Neural progenitor cell (in vitro differentiated cells): ENCODE measurements around the gene SLC7A1. TPM values are rescaled to one million over a fixed set of nuclear protein-coding genes. Genes with fewer than 3 reads are reported as not detected.

Experiments used
- DNase-seq: peaks from one replicate; pipeline ENCODE4 v3.0.0-alpha.2; 2016; ENCODE audit warnings: low spot score
- H2AFZ ChIP-seq: fragments of 200-600 bp; sonication (generic); replicated peaks from 2 replicates; pipeline ENCODE4 v1.6.1; 2016; ENCODE audit warnings: antibody characterized with exemption
- H3F3A ChIP-seq: fragments of 200-600 bp; sonication (generic); 2 replicates; pipeline ENCODE4 v1.6.1; 2016; ENCODE audit warnings: antibody characterized with exemption, low read depth
- H3K27ac ChIP-seq: fragments of 200-600 bp; sonication (generic); 2 replicates; pipeline ENCODE4 v1.5.1; 2016; ENCODE audit warnings: mild to moderate bottlenecking
- H3K27me3 ChIP-seq: fragments of 200-600 bp; sonication (generic); 2 replicates; pipeline ENCODE4 v1.6.1; 2016; ENCODE audit warnings: mild to moderate bottlenecking, moderate library complexity
- H3K36me3 ChIP-seq: fragments of 200-600 bp; sonication (generic); 2 replicates; pipeline ENCODE4 v1.5.1; 2016
- H3K4me1 ChIP-seq: fragments of 200-600 bp; sonication (generic); 2 replicates; pipeline ENCODE4 v1.6.1; 2016; ENCODE audit warnings: mixed run types
- H3K4me2 ChIP-seq: fragments of 200-600 bp; sonication (generic); 2 replicates; pipeline ENCODE4 v1.6.1; 2016
- H3K4me3 ChIP-seq: fragments of 200-600 bp; sonication (generic); 2 replicates; pipeline ENCODE4 v1.5.1; 2016
- H3K79me2 ChIP-seq: fragments of 200-600 bp; sonication (generic); 2 replicates; pipeline ENCODE4 v1.6.1; 2016; ENCODE audit warnings: low read depth
- H3K9ac ChIP-seq: fragments of 200-600 bp; sonication (generic); 2 replicates; pipeline ENCODE4 v1.6.1; 2016
- H3K9me3 ChIP-seq: fragments of 200-600 bp; sonication (generic); 2 replicates; pipeline ENCODE4 v1.5.1; 2016; ENCODE audit warnings: low read depth
- H4K20me1 ChIP-seq: fragments of 200-600 bp; sonication (generic); 2 replicates; pipeline ENCODE4 v1.6.1; 2016; ENCODE audit warnings: low read depth
- H3K27ac Mint-ChIP-seq: 3 replicates; pipeline ENCODE4 v1.8.0; 2021; ENCODE audit warnings: mixed read lengths
- H3K27me3 Mint-ChIP-seq: 2 replicates; pipeline ENCODE4 v1.8.0; 2022; ENCODE audit warnings: low read depth, mild to moderate bottlenecking, inconsistent platforms, moderate library complexity, mixed read lengths; ENCODE audit not compliant: insufficient read depth
- H3K36me3 Mint-ChIP-seq: 3 replicates; pipeline ENCODE4 v1.8.0; 2021; ENCODE audit warnings: mixed read lengths
- H3K4me1 Mint-ChIP-seq: 3 replicates; pipeline ENCODE4 v1.8.0; 2021; ENCODE audit warnings: mixed read lengths
- H3K4me3 Mint-ChIP-seq: 3 replicates; pipeline ENCODE4 v1.8.0; 2021; ENCODE audit warnings: mild to moderate bottlenecking, moderate library complexity, mixed read lengths
- H3K9me3 Mint-ChIP-seq: 3 replicates; pipeline ENCODE4 v1.8.0; 2020; ENCODE audit warnings: mixed read lengths
- CTCF ChIP-seq: fragments of 200-600 bp; sonication (generic); IDR thresholded peaks from 2 replicates; pipeline ENCODE4 v1.5.1; 2017; ENCODE audit warnings: antibody characterized with exemption, mild to moderate bottlenecking
- EZH2 ChIP-seq: fragments of 200-600 bp; sonication (generic); IDR thresholded peaks from 2 replicates; pipeline ENCODE4 v1.6.1; 2017; ENCODE audit warnings: antibody characterized with exemption, mild to moderate bottlenecking, moderate library complexity
- EZH2phosphoT487 ChIP-seq: fragments of 200-600 bp; sonication (generic); IDR thresholded peaks from 2 replicates; pipeline ENCODE4 v1.6.1; 2017; ENCODE audit warnings: antibody characterized with exemption
- total RNA-seq: library from RNA; depleted of rRNA; stranded (reverse); fragments of >200 nt; gene quantifications from 2 replicates; pipeline ENCODE4 v1.2.3, GENCODE V29; 2015; ENCODE audit warnings: low replicate concordance

SLC7A1 gene
- total RNA-seq, 1 donor from 2014 or later, result 16.2 TPM

GRCh38 chr13:29510651-29511084, 84.8 kb downstream of the SLC7A1 start:
- no peak overlapping the region for H3K4me3 ChIP-seq
- no peaks in the 10 kb centered on the region for H3K36me3 ChIP-seq
- H3K27ac ChIP-seq, result no peak overlapping the region
- no peaks in the 10 kb centered on the region for H4K20me1 ChIP-seq
- no peak for TF ChIP-seq CTCF
- TF ChIP-seq EZH2phosphoT487, result no peak
- no peak for TF ChIP-seq EZH2
- H3K4me1 Mint-ChIP-seq, result peaks cover 38% of the 10 kb centered on the region
- no peak overlapping the region for H2AFZ ChIP-seq
- H3K4me3 Mint-ChIP-seq, result no peak overlapping the region
- no peaks in the 10 kb centered on the region for H3K9me3 Mint-ChIP-seq
- no peaks in the 10 kb centered on the region for H3K4me1 ChIP-seq
- no peaks in the 10 kb centered on the region for H3K9me3 ChIP-seq
- no peaks in the 10 kb centered on the region for H3K27me3 ChIP-seq
- no peaks in the 10 kb centered on the region for H3K79me2 ChIP-seq
- no peaks in the 10 kb centered on the region for H3K27me3 Mint-ChIP-seq
- DNase-seq, result no peak
- peaks cover 9% of the 10 kb centered on the region for H3K36me3 Mint-ChIP-seq
- no peak overlapping the region for H3K4me2 ChIP-seq
- H3K27ac Mint-ChIP-seq, result peak overlapping the region; percentile 82
- no peak overlapping the region for H3K9ac ChIP-seq
- no peaks in the 10 kb centered on the region for H3F3A ChIP-seq

- Histone ChIP-seq H3K9ac (no peak overlapping the region), H3K79me2 (no peaks in the 10 kb centered on the region), H3F3A (no peaks in the 10 kb centered on the region), H3K36me3 (no peaks in the 10 kb centered on the region), H3K27ac (no peak overlapping the region), H3K4me3 (no peak overlapping the region), H3K4me2 (no peak overlapping the region), H3K4me1 (no peaks in the 10 kb centered on the region), H3K9me3 (no peaks in the 10 kb centered on the region), H4K20me1 (no peaks in the 10 kb centered on the region), H2AFZ (no peak overlapping the region), H3K27me3 (no peaks in the 10 kb centered on the region)
- H3K4me1 Mint-ChIP-seq, result peaks cover 38% of the 10 kb centered on the region
- no peak overlapping the region for H3K4me3 Mint-ChIP-seq
- TF ChIP-seq EZH2 (no peak), CTCF (no peak), EZH2phosphoT487 (no peak)
- H3K27ac Mint-ChIP-seq, result peak overlapping the region; percentile 82
- H3K36me3 Mint-ChIP-seq, result peaks cover 9% of the 10 kb centered on the region
- DNase-seq, result no peak
- no peaks in the 10 kb centered on the region for H3K27me3 Mint-ChIP-seq
- no peaks in the 10 kb centered on the region for H3K9me3 Mint-ChIP-seq
Measured at GRCh38 chr13:29509999-29510589, 85.4 kb downstream of the SLC7A1 start.

- Mint-ChIP-seq H3K4me1 (peaks cover 38% of the 10 kb centered on the region), H3K27me3 (no peaks in the 10 kb centered on the region), H3K4me3 (no peak overlapping the region), H3K36me3 (peaks cover 8% of the 10 kb centered on the region), H3K9me3 (no peaks in the 10 kb centered on the region), H3K27ac (no peak overlapping the region)
- H3F3A ChIP-seq, result no peaks in the 10 kb centered on the region
- no peak overlapping the region for H2AFZ ChIP-seq
- no peaks in the 10 kb centered on the region for H3K27me3 ChIP-seq
- H3K79me2 ChIP-seq, result no peaks in the 10 kb centered on the region
- H3K4me1 ChIP-seq, result no peaks in the 10 kb centered on the region
- no peak overlapping the region for H3K4me2 ChIP-seq
- H4K20me1 ChIP-seq, result no peaks in the 10 kb centered on the region
- no peak overlapping the region for H3K9ac ChIP-seq
- H3K9me3 ChIP-seq, result no peaks in the 10 kb centered on the region
- no peaks in the 10 kb centered on the region for H3K36me3 ChIP-seq
- TF ChIP-seq CTCF (no peak), EZH2phosphoT487 (no peak), EZH2 (no peak)
- no peak overlapping the region for H3K27ac ChIP-seq
- no peak overlapping the region for H3K4me3 ChIP-seq
- DNase-seq, result no peak
Measured at GRCh38 chr13:29508876-29509252, 86.6 kb downstream of the SLC7A1 start.
